LoVo (cell line): ENCODE data around the gene GLYATL3.
A peak's percentile ranks its signal among the peaks of the same experiment; 100 is the strongest.

Source experiments
- DNase-seq: peaks from one replicate; pipeline ENCODE4 v3.0.0-alpha.2; 2016; ENCODE audit warnings: low spot score

Gene GLYATL3

GRCh38 chr6:49514571-49515484 lies 15.1 kb downstream of the GLYATL3 start:
- DNase-seq: peak; percentile 6

- DNase-seq: no peak
Observed at GRCh38 chr6:49515485-49516146, 15.9 kb downstream of the GLYATL3 start.

GRCh38 chr6:49516147-49516505 lies 16.4 kb downstream of the GLYATL3 start:
- DNase-seq: no peak

- DNase-seq: no peak
Observed at GRCh38 chr6:49517919-49518318, 18.2 kb downstream of the GLYATL3 start.

- no peak for DNase-seq
Observed at GRCh38 chr6:49519660-49520059, 19.9 kb downstream of the GLYATL3 start.

GRCh38 chr6:49522710-49523593 lies 23.2 kb downstream of the GLYATL3 start:
- no peak for DNase-seq

GRCh38 chr6:49523901-49524300 lies 24.2 kb downstream of the GLYATL3 start:
- no peak for DNase-seq

- no peak for DNase-seq
Observed at GRCh38 chr6:49524541-49524940, 24.8 kb downstream of the GLYATL3 start.

GRCh38 chr6:49526598-49526997 lies 26.9 kb downstream of the GLYATL3 start:
- no peak for DNase-seq

- no peak for DNase-seq
Observed at GRCh38 chr6:49527320-49527719, 27.6 kb downstream of the GLYATL3 start.

GRCh38 chr6:49528571-49528970 lies 28.8 kb downstream of the GLYATL3 start:
- DNase-seq: no peak

- DNase-seq: no peak
Observed at GRCh38 chr6:49530141-49530776, 30.5 kb downstream of the GLYATL3 start.

GRCh38 chr6:49531774-49532569 lies 32.2 kb downstream of the GLYATL3 start:
- DNase-seq: peak; percentile 78

- DNase-seq: no peak
Observed at GRCh38 chr6:49535795-49536194, 36.1 kb downstream of the GLYATL3 start.

- no peak for DNase-seq
Observed at GRCh38 chr6:49539102-49539501, 39.4 kb downstream of the GLYATL3 start.

GRCh38 chr6:49540614-49541013 lies 40.9 kb downstream of the GLYATL3 start:
- no peak for DNase-seq

- DNase-seq: peak; percentile 74
Observed at GRCh38 chr6:49541210-49541724, 41.5 kb downstream of the GLYATL3 start.

- DNase-seq: no peak
Observed at GRCh38 chr6:49541936-49542335, 42.2 kb downstream of the GLYATL3 start.

GRCh38 chr6:49543087-49543858 lies 43.5 kb downstream of the GLYATL3 start:
- DNase-seq: no peak

GRCh38 chr6:49546331-49546730 lies 46.6 kb downstream of the GLYATL3 start:
- no peak for DNase-seq
